Brain pericyte (primary cell): ENCODE data around the gene FAM184A.
"Not testable (repeated sequence)": the region's sequence is repeated elsewhere in the genome, so short reads cannot be mapped to it uniquely, and the experiment has no call there.

Experiments used
- DNase-seq: peaks from one replicate; pipeline ENCODE4 v3.0.0-alpha.2; 2012; ENCODE audit warnings: low read depth, low spot score

FAM184A gene

GRCh38 chr6:119020597-119021561, 57.6 kb downstream of the FAM184A start:
- DNase-seq, result no peak

GRCh38 chr6:119015165-119015564, 63.3 kb downstream of the FAM184A start:
- DNase-seq, result not testable (repeated sequence)

GRCh38 chr6:119012521-119012920, 65.9 kb downstream of the FAM184A start:
- no peak for DNase-seq

GRCh38 chr6:119009266-119009665, 69.2 kb downstream of the FAM184A start:
- DNase-seq, result not testable (repeated sequence)

GRCh38 chr6:119006974-119007373, 71.5 kb downstream of the FAM184A start:
- DNase-seq, result no peak

- DNase-seq, result no peak
Observed at GRCh38 chr6:119002069-119002468, 76.4 kb downstream of the FAM184A start.

- no peak for DNase-seq
Observed at GRCh38 chr6:118999494-119000040, 78.9 kb downstream of the FAM184A start.

- not testable (repeated sequence) for DNase-seq
Observed at GRCh38 chr6:118997426-118997825, 81.0 kb downstream of the FAM184A start.

GRCh38 chr6:118996289-118996820, 82.1 kb downstream of the FAM184A start:
- no peak for DNase-seq

GRCh38 chr6:118993803-118994251, 84.6 kb downstream of the FAM184A start:
- no peak for DNase-seq

- DNase-seq, result no peak
Observed at GRCh38 chr6:118993358-118993757, 85.1 kb downstream of the FAM184A start.

GRCh38 chr6:118992186-118992795, 86.2 kb downstream of the FAM184A start:
- DNase-seq, result no peak

GRCh38 chr6:118986312-118986711, 92.2 kb downstream of the FAM184A start:
- no peak for DNase-seq

- DNase-seq, result no peak
Observed at GRCh38 chr6:118985123-118985830, 93.2 kb downstream of the FAM184A start.

GRCh38 chr6:118984342-118984741, 94.1 kb downstream of the FAM184A start:
- no peak for DNase-seq

- no peak for DNase-seq
Observed at GRCh38 chr6:118982575-118982911, 95.9 kb downstream of the FAM184A start.

- no peak for DNase-seq
Observed at GRCh38 chr6:118981884-118982574, 96.4 kb downstream of the FAM184A start.

GRCh38 chr6:118980063-118980462, 98.4 kb downstream of the FAM184A start:
- DNase-seq, result no peak

GRCh38 chr6:118974790-118975189, 103.7 kb downstream of the FAM184A start:
- DNase-seq, result no peak

- no peak for DNase-seq
Observed at GRCh38 chr6:118971682-118972081, 106.8 kb downstream of the FAM184A start.

GRCh38 chr6:118970866-118971265, 107.6 kb downstream of the FAM184A start:
- DNase-seq, result no peak
